T-helper 2 cell treated with Interferon-gamma antibody and Interleukin-4, amounts not matched to agents 5 μg/mL and 100 μg/mL, for 36 hours (primary cell): ENCODE results near the gene NFYB.

Experiments used
- DNase-seq: peaks from one replicate; pipeline ENCODE4 v3.0.0; 2021; ENCODE audit warnings: low spot score
- H3K27ac Mint-ChIP-seq: one replicate; pipeline ENCODE4 v1.8.0; 2021; ENCODE audit warnings: mild to moderate bottlenecking, mixed read lengths
- H3K27me3 Mint-ChIP-seq: one replicate; pipeline ENCODE4 v1.8.0; 2021; ENCODE audit warnings: low read depth, mixed read lengths
- H3K36me3 Mint-ChIP-seq: one replicate; pipeline ENCODE4 v1.8.0; 2021; ENCODE audit warnings: low read depth, mixed read lengths
- H3K4me1 Mint-ChIP-seq: one replicate; pipeline ENCODE4 v1.8.0; 2021; ENCODE audit warnings: low read depth, mixed read lengths
- H3K4me3 Mint-ChIP-seq: one replicate; pipeline ENCODE4 v1.8.0; 2022; ENCODE audit warnings: mild to moderate bottlenecking, moderate library complexity, mixed read lengths
- H3K9me3 Mint-ChIP-seq: one replicate; pipeline ENCODE4 v1.8.0; 2021; ENCODE audit warnings: mixed read lengths

The NFYB gene

DNA sequence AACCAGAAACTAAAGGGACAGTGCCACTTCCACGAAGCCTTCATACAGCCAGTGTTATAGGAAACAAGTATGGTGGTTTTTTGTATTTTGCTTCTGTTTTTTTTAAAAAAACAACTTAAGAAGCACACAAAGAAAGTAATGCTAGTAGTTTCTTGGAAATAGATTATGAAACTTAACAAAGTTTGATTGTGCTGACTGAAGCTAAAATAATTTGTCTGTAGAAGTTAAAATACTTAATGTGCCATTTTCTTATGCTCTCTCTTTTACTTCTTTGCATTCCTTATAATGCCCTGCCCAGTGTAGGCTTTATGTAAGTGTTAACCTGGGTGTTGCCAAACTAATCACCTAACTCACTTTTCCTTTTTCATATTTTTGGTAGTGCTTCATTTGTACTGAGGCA is 57.2 kb downstream of the NFYB start:
- peaks cover 26% of the 10 kb centered on the region for H3K36me3 Mint-ChIP-seq
- H3K27me3 Mint-ChIP-seq = no peaks in the 10 kb centered on the region
- no peak overlapping the region for H3K4me3 Mint-ChIP-seq
- H3K27ac Mint-ChIP-seq = no peak overlapping the region
- H3K4me1 Mint-ChIP-seq = peaks cover 13% of the 10 kb centered on the region
- H3K9me3 Mint-ChIP-seq = no peaks in the 10 kb centered on the region
- no peak for DNase-seq

DNA sequence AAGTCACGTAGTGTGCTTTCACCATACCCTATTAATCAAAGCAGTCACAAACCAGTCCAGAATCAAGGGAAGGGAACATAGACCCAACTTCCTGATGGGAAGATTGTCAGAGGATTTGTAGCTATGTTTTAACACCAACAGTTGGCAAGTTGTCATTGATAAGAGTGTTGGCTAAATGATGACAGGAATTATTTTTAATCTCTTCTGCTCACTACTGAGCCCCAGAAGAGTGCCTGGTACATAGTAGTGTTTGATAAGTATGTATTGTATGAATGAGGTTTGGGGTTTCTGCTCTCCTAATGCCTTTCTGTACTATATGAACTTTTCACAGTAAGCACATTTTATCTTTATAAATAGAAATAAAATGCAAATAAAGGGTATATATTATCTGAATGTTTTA is 59.0 kb downstream of the NFYB start:
- no peak for DNase-seq
- peaks cover 6% of the 10 kb centered on the region for H3K4me1 Mint-ChIP-seq
- H3K27me3 Mint-ChIP-seq = no peaks in the 10 kb centered on the region
- no peak overlapping the region for H3K27ac Mint-ChIP-seq
- H3K36me3 Mint-ChIP-seq = peaks cover 15% of the 10 kb centered on the region
- H3K9me3 Mint-ChIP-seq = no peaks in the 10 kb centered on the region
- H3K4me3 Mint-ChIP-seq = no peak overlapping the region

DNA sequence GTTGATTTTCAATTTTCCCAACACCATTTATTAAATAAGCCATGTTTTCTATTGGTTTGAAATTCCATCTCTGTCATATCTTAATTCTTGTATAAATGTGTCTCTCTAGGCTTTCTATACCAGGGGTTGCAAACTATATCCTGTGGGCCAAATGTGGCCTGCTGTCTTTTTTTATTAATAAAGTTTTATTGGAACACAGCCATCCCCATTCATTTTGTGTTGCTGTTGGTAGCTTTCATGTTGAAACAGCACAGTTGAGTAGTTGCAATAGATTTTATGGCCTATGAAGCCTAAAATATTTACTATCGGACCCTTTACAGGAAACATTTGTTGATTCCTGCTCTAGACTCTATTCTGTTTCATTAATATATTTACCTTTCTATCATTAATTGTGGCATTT is 64.3 kb downstream of the NFYB start:
- Mint-ChIP-seq H3K4me1 (no peaks in the 10 kb centered on the region), H3K27me3 (no peaks in the 10 kb centered on the region), H3K36me3 (peaks cover 16% of the 10 kb centered on the region), H3K27ac (no peak overlapping the region), H3K4me3 (no peak overlapping the region), H3K9me3 (no peaks in the 10 kb centered on the region)
- DNase-seq = no peak

DNA sequence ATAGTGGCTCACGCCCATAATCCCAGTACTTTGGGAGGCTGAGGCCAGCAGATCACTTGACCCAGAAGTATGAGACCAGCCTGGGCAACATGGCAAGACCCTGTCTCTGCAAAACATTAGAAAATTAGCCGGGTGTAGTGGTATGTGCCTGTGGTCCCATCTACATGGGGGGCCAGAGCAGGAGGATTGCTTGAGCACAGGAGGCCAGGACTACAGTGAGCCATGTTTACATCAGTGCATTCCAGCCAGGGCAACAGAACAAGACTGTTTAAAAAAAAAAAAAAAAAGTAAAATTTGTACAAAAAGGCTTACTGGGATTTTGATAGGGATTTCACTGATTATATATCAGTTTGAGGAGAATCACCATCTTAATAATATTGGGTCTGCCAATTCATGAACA is 65.9 kb downstream of the NFYB start:
- Mint-ChIP-seq H3K9me3 (no peaks in the 10 kb centered on the region), H3K27me3 (no peaks in the 10 kb centered on the region), H3K4me3 (no peak overlapping the region), H3K27ac (no peak overlapping the region), H3K4me1 (peaks cover 2% of the 10 kb centered on the region), H3K36me3 (peaks cover 25% of the 10 kb centered on the region)
- no peak for DNase-seq
